HEK293T (cell line): ENCODE data around the gene AQP9.

Source experiments
- FOXA1 ChIP-seq: fragments of 450-650 bp; IDR thresholded peaks from 2 replicates; pipeline ENCODE4 v1.6.1; 2016; ENCODE audit warnings: mild to moderate bottlenecking
- HDGF ChIP-seq: fragments of 450-650 bp; IDR thresholded peaks from 2 replicates; pipeline ENCODE4 v1.6.1; 2017; ENCODE audit warnings: antibody characterized with exemption, borderline replicate concordance
- L3MBTL2 ChIP-seq: fragments of 450-650 bp; conservative IDR thresholded peaks from 2 replicates; pipeline ENCODE4 v1.6.1; 2016; ENCODE audit warnings: mild to moderate bottlenecking
- TF ChIP-seq, protein P1 (sequence below): fragments of 450-650 bp; IDR thresholded peaks from 2 replicates; pipeline ENCODE4 v1.6.1; 2016

DNA sequence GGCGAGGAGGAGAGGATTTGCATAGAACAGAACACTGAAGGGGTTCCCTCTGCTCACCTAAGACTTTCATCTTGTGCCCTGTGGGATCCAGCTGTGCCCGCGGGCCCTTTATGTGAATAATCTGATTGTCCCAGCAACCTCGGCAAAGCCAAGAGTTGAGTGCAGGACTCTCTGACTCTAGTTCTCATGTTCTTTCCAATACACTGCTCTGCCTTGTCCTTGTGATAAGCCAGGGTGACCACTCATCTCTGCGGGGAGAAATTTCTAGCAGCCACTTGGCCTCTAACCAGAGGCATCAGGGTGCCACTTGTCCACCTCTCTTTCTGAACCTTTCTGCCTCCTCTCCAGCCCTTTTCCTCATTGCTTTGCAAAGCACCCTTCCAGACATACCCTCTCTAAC is 31.8 kb downstream of the AQP9 start:
- TF ChIP-seq HDGF = no peak
- TF ChIP-seq, protein P1, sequence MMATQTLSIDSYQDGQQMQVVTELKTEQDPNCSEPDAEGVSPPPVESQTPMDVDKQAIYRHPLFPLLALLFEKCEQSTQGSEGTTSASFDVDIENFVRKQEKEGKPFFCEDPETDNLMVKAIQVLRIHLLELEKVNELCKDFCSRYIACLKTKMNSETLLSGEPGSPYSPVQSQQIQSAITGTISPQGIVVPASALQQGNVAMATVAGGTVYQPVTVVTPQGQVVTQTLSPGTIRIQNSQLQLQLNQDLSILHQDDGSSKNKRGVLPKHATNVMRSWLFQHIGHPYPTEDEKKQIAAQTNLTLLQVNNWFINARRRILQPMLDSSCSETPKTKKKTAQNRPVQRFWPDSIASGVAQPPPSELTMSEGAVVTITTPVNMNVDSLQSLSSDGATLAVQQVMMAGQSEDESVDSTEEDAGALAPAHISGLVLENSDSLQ = no peak
- TF ChIP-seq FOXA1 = no peak
- TF ChIP-seq L3MBTL2 = no peak
